Suprapubic skin (tissue), 4 donors: ENCODE data around the gene PPP2R3A. TPM values are rescaled to one million over a fixed set of nuclear protein-coding genes. Genes with fewer than 3 reads are reported as not detected.
"Not testable (repeated sequence)": the region's sequence is repeated elsewhere in the genome, so short reads cannot be mapped to it uniquely, and the experiment has no call there.

Experiments used
- DNase-seq, 2 donors: peaks; one replicate each; pipeline ENCODE4 v3.0.0-alpha.2; 2019; ENCODE audit warnings: low spot score in 2 of 2
- H3K27ac ChIP-seq: fragments of 200-600 bp; sonication (generic); one replicate; pipeline ENCODE4 v1.5.1; 2019
- H3K27me3 ChIP-seq: fragments of 200-600 bp; sonication (generic); one replicate; pipeline ENCODE4 v1.5.1; 2019
- H3K36me3 ChIP-seq: fragments of 200-600 bp; sonication (generic); one replicate; pipeline ENCODE4 v1.5.1; 2019
- H3K4me1 ChIP-seq: fragments of 200-600 bp; sonication (generic); one replicate; pipeline ENCODE4 v1.5.1; 2019
- H3K4me3 ChIP-seq: fragments of 200-600 bp; sonication (generic); one replicate; pipeline ENCODE4 v1.5.1; 2019; ENCODE audit warnings: mild to moderate bottlenecking
- H3K9me3 ChIP-seq: fragments of 200-600 bp; sonication (generic); one replicate; pipeline ENCODE4 v1.5.1; 2019
- CTCF ChIP-seq, 2 donors: fragments of 200-600 bp in 1 of 2; fragments of 450-650 bp in 1 of 2; sonication (generic) in 1 of 2; IDR thresholded peaks; one replicate each; pipeline ENCODE4 v1.5.1; 2016 to 2019; ENCODE audit warnings: antibody characterized with exemption in 2 of 2, mild to moderate bottlenecking in 1 of 2, moderate library complexity in 1 of 2
- EP300 ChIP-seq: sonication (generic); formaldehyde crosslinking; IDR thresholded peaks from one replicate; pipeline ENCODE4 v1.6.1; 2017; ENCODE audit warnings: antibody characterized with exemption
- POLR2A ChIP-seq, 2 donors: fragments of 450-650 bp; IDR thresholded peaks; one replicate each; pipeline ENCODE4 v1.6.1; 2017; ENCODE audit warnings: antibody characterized with exemption in 2 of 2, mild to moderate bottlenecking in 2 of 2, moderate library complexity in 2 of 2
- POLR2AphosphoS5 ChIP-seq, 3 donors: sonication (generic); formaldehyde crosslinking; IDR thresholded peaks; one replicate each; pipeline ENCODE4 v1.6.1; 2017; ENCODE audit warnings: antibody characterized with exemption in 3 of 3
- WGBS: methylation state at CpG from one replicate; pipeline ENCODE4 v1.1.5; 2018; 5-methylcytosine and 5-hydroxymethylcytosine counted together
- total RNA-seq, 4 donors: library from RNA; depleted of rRNA; stranded (reverse); fragments of >200 nt; gene quantifications; one replicate each; pipeline ENCODE4 v1.1.0, GENCODE V29; 2016

The PPP2R3A gene
- total RNA-seq, 4 donors from 2014 or later: 51.2 to 71.7 (median 52.9) TPM

GRCh38 chr3:136105044-136105443, 139.5 kb downstream of the PPP2R3A start:
- peaks cover 42% of the 10 kb centered on the region for H3K36me3 ChIP-seq
- TF ChIP-seq CTCF (IDR thresholded peaks at IDR 0.05) (no peak), EP300 (no peak), POLR2A (IDR thresholded peaks at IDR 0.05) (no peak), POLR2AphosphoS5 (IDR thresholded peaks at IDR 0.05) (no peak)

GRCh38 chr3:136106101-136106500, 140.6 kb downstream of the PPP2R3A start:
- TF ChIP-seq EP300: no peak
- no peak for TF ChIP-seq POLR2AphosphoS5 (IDR thresholded peaks at IDR 0.05)
- no peak for TF ChIP-seq POLR2A (IDR thresholded peaks at IDR 0.05)
- TF ChIP-seq CTCF (IDR thresholded peaks at IDR 0.05): no peak
- Histone ChIP-seq H3K36me3 (peaks cover 42% of the 10 kb centered on the region), H3K27me3 (no peaks in the 10 kb centered on the region), H3K9me3 (no peaks in the 10 kb centered on the region), H3K4me1 (no peaks in the 10 kb centered on the region), H3K4me3 (no peak overlapping the region), H3K27ac (no peak overlapping the region)
- 96% methylated on average over 6 of the region's 6 CpGs for WGBS
- no peak for DNase-seq

More at GRCh38 chr3:136105044-136105443, 139.5 kb downstream of the PPP2R3A start:
- Histone ChIP-seq H3K27me3 (no peaks in the 10 kb centered on the region), H3K9me3 (no peaks in the 10 kb centered on the region), H3K4me1 (no peaks in the 10 kb centered on the region), H3K27ac (no peak overlapping the region), H3K4me3 (no peak overlapping the region)
- WGBS: 90% methylated on average over 4 of the region's 4 CpGs
- no peak for DNase-seq

GRCh38 chr3:136109499-136109898, 144.0 kb downstream of the PPP2R3A start:
- H3K4me1 ChIP-seq: no peaks in the 10 kb centered on the region
- peaks cover 43% of the 10 kb centered on the region for H3K36me3 ChIP-seq
- H3K4me3 ChIP-seq: no peak overlapping the region
- no peaks in the 10 kb centered on the region for H3K27me3 ChIP-seq
- no peaks in the 10 kb centered on the region for H3K9me3 ChIP-seq
- H3K27ac ChIP-seq: no peak overlapping the region
- no peak for DNase-seq
- TF ChIP-seq POLR2AphosphoS5 (IDR thresholded peaks at IDR 0.05) (no peak), EP300 (no peak), CTCF (IDR thresholded peaks at IDR 0.05) (no peak), POLR2A (IDR thresholded peaks at IDR 0.05) (no peak)
- 91% methylated on average over 1 of the region's 1 CpG for WGBS

GRCh38 chr3:136110481-136110880, 145.0 kb downstream of the PPP2R3A start:
- Histone ChIP-seq H3K36me3 (peaks cover 43% of the 10 kb centered on the region), H3K4me3 (no peak overlapping the region), H3K27me3 (no peaks in the 10 kb centered on the region), H3K4me1 (no peaks in the 10 kb centered on the region), H3K9me3 (no peaks in the 10 kb centered on the region), H3K27ac (no peak overlapping the region)
- TF ChIP-seq POLR2A (IDR thresholded peaks at IDR 0.05) (no peak), CTCF (IDR thresholded peaks at IDR 0.05) (no peak), POLR2AphosphoS5 (IDR thresholded peaks at IDR 0.05) (no peak), EP300 (no peak)
- 85% methylated on average over 2 of the region's 2 CpGs for WGBS
- no peak for DNase-seq

GRCh38 chr3:136114421-136114820, 148.9 kb downstream of the PPP2R3A start:
- no peak overlapping the region for H3K27ac ChIP-seq
- peaks cover 4% of the 10 kb centered on the region for H3K9me3 ChIP-seq
- 100% methylated on average over 2 of the region's 2 CpGs for WGBS
- H3K27me3 ChIP-seq: no peaks in the 10 kb centered on the region
- TF ChIP-seq POLR2A (IDR thresholded peaks at IDR 0.05) (no peak), POLR2AphosphoS5 (IDR thresholded peaks at IDR 0.05) (no peak), CTCF (IDR thresholded peaks at IDR 0.05) (no peak), EP300 (no peak)
- no peaks in the 10 kb centered on the region for H3K4me1 ChIP-seq
- no peak overlapping the region for H3K4me3 ChIP-seq
- DNase-seq: no peak
- H3K36me3 ChIP-seq: peaks cover 24% of the 10 kb centered on the region

- DNase-seq, H3K27me3 ChIP-seq, H3K4me3 ChIP-seq, H3K27ac ChIP-seq, H3K9me3 ChIP-seq, H3K36me3 ChIP-seq, H3K4me1 ChIP-seq: not testable (repeated sequence)
- 87% methylated on average over 1 of the region's 1 CpG for WGBS
These were observed 153.8 kb downstream of the PPP2R3A start for GRCh38 chr3:136119332-136119731.

GRCh38 chr3:136119783-136120182, 154.3 kb downstream of the PPP2R3A start:
- not testable (repeated sequence) for H3K27ac ChIP-seq, H3K27me3 ChIP-seq, H3K4me3 ChIP-seq, H3K9me3 ChIP-seq, H3K4me1 ChIP-seq, DNase-seq, H3K36me3 ChIP-seq
- 90% methylated on average over 5 of the region's 5 CpGs for WGBS
